Measurements from ENCODE around the gene GARIN5A.

GRCh38 chr19:50465986-50466705 is 10.5 kb downstream of the GARIN5A start:
- no peak for TF ChIP-seq CTCF (IDR thresholded peaks at IDR 0.05)
- no peak for TF ChIP-seq POLR2A (IDR thresholded peaks at IDR 0.05)
